Measurements from ENCODE around the gene CDCA3. TPM values are rescaled to one million over a fixed set of nuclear protein-coding genes. Genes with fewer than 3 reads are reported as not detected.
A peak's percentile ranks its signal among the peaks of the same experiment; 100 is the strongest.
"Not testable (repeated sequence)": the region's sequence is repeated elsewhere in the genome, so short reads cannot be mapped to it uniquely, and the experiment has no call there.

The CDCA3 gene
- total RNA-seq = 1.9 and 3.5 TPM in 2 replicates
- polyA plus RNA-seq (2012) = 4.0 TPM

DNA sequence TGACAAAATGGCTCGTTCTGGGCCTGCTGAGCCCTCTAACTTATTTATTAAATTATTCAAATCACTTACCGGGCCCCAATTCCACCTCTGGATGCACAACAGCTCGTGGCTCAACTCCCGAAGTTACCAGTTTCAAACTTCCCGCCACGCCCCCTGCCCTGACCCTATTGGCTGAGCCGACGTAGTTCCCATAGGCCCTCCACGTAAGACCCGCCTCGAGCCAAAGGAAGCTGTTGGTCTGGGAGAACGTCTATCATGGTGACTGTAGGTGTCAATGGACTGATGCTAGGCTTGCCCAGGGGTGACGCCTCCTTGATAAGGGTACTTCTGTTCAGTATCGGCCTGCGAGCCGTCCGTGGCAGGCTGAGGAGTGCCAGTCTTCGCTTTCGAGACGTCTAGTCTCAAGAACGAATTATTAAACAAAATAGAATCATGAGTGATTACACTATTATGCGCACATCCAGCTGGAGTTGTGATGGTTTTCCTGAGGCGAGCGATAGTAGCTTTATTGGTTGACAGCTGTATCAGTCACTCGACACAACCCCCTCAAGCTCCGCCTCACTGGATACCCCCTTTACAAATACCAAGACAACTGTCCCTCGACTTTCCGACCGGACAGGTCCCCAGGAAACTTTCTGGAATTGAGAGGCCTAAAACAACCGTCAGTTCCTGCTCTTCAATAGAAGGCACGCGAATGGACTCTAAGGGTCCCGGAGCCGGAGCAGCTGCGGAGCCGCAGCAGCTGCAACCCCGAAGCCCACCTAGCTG is at the start of gene CDCA3:
CDCA3 (minus strand) TSS at position 134 of the 768 bp plus-strand sequence. CDS start 334 bp downstream, outside the sequence.
- peak; percentile 99 for DNase-seq (ENCODE audit: low read depth)

DNA sequence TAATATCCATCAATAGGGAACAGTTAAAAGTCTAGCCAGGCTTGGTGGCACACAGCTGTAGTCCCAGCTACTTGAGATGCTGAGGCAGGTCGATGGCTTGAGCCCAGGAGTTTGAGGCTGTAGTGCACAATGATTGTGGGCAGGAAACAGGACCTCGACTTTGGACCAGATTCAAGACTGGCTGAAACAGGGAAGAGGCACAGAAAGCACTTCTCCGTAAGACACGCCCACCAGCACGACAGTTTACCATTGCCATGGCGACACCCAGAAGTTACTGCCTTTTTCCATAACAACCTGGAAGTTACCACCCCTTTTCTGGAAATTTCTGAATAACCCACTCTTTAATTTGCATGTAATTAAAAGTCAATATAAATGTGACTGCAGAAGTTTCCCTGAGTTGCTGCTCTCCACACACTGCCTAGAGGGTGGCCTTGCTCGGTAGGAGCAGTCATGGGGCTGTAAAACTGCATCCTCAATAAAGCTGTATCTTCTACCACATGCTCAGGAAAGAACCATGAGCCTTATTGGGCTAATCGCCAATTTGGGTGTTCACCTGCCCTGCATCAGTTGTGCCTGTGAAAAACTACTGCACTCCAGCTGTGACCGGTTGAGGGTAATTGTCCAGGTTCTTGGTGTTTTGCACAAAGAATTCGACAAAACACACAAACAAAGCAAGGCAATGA is 48.9 kb upstream of the CDCA3 start:
- DNase-seq (ENCODE audit: low read depth) = peak; percentile 28

DNA sequence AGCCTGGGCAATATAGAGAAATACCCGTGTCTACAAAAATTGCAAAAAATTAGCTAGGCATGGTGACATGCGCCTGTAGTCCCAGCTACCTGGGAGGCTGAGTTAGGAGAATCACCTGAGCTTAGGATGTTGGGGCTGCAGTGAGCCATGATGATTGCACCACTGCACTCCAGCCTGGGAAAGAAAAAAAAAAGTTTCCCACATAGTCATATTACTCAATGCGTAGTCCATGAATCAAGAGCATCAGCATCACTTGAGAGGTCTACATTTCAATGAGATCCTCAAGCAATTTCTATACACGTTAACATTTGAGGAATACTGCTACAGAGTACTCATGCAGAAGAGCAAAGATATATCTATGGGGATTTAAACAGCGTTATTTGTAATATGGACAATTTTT is 48.3 kb upstream of the CDCA3 start:
- DNase-seq (ENCODE audit: low read depth) = no peak

DNA sequence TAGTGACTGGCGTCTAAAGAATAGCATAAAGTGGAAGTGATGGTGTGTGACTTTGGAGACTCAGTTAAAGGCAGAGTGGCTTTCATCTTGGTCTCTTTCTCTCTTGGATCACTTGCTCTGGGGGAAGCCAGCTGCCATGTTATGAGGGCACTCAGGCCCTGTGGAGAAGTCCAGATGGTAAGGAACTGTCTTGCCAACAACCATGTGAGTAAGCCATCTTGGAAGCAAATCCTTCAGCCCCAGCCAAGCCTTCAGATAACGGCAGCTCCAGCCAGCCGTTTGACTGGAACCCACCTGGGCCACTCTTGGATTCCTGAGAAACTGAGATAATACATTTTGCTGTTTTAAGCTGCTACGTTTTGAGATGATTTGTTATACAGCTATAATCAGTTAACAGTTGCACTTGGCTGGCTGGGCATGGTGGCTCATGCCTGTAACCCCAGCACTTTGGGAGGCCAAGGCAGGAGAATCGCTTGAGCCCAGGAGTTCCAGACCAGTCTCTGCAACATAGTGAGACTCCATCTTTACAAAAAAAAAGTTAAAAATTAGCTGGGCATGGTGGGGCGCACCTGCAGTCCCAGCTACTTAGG is 45.9 kb upstream of the CDCA3 start:
- no peak for DNase-seq (ENCODE audit: low read depth)

DNA sequence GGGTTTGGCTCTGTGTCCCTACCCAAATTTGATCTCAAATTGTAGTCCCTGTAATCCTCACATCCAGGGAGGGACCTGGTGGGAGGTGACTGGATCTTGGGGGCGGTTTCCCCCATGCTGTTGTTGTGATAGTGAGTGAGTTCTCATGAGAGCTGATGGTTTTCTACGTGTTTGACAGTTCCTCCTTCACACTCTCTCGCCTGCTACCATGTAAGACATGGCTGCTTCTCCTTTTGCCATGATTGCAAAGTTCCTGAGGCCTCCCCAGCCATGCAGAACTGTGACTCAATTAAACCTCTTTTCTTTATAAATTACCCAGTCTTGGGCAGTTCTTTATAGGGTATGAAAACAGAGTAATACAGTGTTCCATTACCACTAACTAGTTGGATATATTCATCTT is 43.2 kb upstream of the CDCA3 start:
- no peak for DNase-seq (ENCODE audit: low read depth)

DNA sequence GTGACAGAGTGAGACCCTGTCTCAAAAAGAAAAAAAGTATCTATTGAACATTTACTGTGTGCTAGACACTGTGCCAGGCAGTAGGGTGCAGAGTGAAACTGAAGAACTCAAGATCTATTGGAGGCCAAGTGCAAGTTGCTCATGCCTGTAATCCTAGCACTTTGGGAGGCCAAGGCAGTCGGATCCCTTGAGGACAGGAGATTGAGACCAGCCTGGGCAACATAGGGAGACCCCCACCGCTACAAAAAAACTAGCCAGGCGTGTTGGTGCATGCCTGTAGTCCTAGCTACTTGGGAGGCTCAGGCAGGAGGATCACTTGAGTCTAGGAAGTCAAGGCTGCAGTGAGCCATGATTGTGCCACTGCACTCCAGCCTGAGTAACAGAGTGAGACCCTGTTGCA is 41.6 kb upstream of the CDCA3 start:
- DNase-seq (ENCODE audit: low read depth) = not testable (repeated sequence)

DNA sequence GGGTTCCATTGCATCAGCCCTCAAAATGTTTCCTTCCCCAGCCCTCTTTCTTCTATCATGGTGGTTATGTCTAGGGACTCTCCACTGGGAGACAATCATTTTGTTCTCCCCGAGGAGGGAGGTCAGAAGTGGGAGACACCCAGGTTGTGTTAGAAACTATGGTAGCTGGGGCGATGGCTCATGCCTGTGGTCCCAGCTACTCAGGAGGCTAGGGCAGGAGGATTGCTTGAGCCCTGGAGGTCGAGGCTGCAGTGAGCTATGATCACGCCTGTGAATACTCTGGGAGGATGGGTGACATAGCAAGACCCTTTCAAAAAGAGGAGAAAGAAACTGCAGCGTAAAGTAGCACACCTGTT is 40.5 kb upstream of the CDCA3 start:
- no peak for DNase-seq (ENCODE audit: low read depth)

DNA sequence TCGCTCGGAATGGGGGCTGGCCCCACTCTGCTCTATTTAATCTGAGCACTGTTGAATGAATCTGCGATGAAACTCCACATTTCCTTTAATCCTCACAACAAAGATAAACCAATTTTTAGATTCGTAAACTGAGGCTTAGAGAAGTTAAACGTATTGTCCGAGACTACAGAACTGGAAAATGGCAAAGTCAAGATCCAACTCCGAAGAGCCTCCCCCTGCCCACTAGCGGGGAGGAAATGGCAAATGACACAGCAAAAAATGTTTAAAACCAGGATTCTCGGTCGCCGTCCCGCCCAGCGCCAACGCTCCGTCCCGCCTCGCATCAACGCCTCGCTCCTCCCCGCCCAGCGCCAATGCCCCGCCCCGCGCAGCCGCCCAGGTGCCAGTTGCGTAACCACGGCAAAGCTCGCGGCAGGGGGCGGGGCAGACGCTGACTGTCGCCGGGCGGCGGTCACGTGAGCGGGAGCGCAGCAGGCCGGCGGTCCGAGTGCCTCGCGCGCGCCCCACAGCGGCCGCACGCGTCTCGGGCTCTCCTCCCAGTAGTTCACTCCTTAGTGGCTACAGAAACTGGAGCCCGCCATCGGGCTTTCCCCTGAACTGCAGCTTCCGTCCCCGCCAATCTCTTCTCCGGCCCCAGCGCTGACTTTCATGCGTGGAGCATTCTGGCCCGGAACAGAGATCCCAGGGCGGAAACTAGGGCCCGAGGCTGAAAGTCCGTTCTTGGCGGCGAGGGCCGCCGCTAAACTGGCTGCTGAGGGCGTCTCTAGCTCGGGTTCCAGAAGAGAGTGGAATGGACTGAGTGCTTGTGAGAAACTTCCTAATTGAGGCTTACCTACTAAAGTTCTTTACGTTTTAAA is 39.9 kb upstream of the CDCA3 start:
- DNase-seq (ENCODE audit: low read depth) = peak; percentile 96

DNA sequence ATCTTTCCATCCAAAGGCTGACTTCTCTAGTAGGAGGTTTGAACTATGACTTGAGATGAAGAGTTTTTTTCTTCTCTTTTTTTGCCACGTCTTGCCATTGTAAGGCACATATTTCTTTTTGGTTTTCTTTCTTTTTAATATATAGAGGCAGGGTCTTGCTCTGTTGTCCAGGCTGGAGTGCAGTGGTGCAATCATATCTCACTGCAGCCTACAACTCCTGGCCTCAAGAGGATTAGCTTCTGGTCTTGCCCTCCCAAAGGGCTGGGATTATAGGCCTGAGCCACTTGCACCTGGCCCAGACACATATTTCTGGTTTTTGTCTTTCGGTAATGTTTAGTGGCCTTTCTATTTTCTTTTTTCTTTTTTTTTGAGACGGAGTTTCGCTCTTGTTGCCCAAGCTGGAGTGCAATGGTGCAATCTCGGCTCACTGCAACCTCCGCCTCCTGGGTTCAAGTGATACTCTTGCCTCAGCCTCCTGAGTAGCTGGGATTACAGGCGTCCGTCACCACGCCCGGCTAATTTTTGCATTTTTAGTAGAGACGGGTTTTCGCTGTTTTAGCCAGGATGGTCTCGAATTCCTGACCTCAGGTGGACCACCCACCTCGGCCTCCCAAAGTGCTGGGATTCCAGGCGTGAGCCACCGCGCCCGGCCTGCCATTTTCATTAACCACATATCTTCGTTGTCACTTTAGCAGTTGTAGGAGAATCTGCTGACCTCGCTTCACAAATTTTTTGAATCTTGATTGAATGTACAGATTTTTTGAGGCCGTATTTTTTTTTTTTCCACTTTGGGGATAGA is 38.9 kb upstream of the CDCA3 start:
- DNase-seq (ENCODE audit: low read depth) = not testable (repeated sequence)

DNA sequence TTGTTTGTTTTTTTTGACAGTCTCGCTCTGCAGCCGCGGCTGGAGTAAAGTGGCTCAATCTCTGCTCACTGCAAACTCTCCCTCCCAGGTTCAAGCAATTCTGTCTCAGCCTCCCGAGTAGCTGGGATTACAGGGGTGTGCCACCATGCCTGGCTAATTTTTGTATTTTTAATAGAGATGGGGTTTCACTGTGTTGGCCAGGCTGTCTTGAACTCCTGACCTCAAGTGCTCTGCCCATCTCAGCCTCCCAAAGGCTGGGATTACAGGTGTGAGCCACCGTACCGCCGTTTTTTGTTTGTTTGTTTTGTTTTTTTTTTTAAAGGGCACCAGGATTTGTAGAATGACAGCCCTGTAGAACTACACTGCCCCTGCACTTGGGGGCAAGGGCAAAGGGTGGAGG is 37.7 kb upstream of the CDCA3 start:
- not testable (repeated sequence) for DNase-seq (ENCODE audit: low read depth)

DNA sequence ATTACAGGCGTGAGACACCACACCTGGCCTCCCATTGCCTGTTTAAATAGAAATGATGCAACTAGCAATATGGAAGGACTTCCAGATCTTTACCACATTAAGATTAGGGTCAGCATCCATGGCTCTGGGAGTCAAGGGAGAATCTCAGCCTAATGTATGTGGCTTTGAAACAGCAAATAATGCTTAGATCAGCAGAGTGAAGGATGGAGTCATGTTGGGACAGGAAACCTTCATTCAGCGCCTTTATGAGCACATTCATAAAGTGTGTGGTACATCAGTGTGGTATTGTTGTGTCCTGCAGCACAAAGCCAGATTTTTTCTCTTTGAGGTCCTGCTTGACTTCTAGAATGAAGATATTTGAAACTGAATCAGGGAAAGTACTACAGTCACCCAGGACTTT is 37.3 kb upstream of the CDCA3 start:
- DNase-seq (ENCODE audit: low read depth) = no peak

DNA sequence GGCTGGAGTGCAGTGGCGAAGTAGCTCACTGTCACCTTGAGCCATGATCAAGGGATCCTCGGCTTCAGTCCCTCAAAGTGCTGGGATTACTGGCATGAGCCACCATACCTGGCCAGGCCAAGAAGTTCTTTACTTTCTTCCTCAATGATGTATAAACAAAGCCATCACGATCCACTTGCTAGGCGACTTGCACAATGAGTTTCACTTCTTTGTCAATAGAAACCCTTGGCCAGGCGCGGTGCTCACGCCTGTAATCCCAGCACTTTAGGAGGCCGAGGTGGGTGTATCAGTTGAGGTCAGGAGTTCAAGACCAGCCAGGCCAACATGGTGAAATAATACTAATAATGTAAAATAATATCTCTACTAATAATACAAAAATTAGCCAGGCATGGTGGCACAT is 36.4 kb upstream of the CDCA3 start:
- DNase-seq (ENCODE audit: low read depth) = no peak

DNA sequence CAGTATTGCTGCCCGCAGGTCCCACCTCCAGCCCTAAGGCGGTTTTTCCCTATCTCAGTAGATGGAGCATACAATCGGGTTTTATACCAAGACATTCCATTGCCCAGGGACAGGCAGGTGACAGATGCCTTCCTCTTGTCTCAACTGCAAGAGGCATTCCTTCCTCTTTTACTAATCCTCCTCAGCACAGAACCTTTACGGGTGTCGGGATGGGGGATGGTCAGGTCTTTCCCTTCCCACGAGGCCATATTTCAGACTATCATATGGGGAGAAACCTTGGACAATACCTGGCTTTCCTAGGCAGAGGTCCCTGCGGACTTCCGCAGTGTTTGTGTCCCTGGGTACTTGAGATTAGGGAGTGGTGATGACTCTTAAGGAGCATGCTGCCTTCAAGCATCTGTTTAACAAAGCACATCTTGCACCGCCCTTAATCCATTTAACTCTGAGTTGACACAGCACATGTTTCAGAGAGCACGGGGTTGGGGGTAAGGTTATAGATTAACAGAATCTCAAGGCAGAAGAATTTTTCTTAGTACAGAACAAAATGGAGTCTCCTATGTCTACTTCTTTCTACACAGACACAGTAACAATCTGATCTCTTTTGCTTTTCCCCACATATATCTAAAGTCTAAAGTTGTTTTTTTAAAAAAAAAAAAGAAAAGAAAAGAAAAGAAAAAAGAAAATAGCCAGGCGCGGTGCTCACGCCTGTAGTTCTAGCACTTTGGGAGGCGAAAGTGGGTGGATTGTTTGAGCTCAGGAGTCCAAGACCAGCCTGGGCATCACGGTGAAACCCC is 35.3 kb upstream of the CDCA3 start:
- not testable (repeated sequence) for DNase-seq (ENCODE audit: low read depth)

DNA sequence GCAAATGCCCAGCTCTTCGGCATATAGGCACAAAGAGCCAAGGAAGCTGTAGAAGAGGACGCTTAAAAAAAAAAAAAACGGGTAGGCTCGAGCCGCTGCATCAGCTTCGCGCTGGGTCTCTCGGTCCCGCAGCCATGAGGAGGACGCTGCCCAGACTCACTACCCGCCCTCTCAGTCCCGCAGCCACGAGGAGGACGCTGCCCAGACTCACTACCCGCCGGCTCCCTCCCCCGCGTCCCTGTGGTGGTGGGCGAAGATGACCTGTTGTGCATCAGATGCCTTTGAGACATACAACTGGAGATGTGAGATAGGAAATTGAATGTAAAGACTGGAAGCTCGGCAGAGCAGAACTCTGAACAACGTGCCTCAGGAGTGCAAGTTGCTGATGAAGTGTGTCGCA is 33.5 kb upstream of the CDCA3 start:
- no peak for DNase-seq (ENCODE audit: low read depth)

DNA sequence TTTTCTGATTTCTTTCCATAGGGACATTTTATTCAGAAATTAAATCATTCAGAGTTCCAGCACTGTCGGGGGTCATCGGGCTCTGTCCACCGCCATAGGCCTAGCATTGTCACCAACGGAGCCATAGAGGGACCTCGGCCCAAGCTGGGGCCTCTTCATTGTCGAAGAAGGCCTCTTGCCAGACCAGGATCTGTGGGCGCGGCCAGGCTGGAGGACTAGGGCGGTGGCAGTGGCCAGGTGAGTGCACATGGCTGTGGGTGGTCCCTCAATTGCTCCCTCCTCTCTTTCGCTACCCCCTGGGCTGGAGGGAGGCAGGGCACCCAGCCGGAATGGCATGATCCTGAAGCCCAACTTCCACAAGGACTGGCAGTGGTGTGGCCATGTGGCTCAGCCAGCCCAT is 32.6 kb upstream of the CDCA3 start:
- DNase-seq (ENCODE audit: low read depth) = no peak

DNA sequence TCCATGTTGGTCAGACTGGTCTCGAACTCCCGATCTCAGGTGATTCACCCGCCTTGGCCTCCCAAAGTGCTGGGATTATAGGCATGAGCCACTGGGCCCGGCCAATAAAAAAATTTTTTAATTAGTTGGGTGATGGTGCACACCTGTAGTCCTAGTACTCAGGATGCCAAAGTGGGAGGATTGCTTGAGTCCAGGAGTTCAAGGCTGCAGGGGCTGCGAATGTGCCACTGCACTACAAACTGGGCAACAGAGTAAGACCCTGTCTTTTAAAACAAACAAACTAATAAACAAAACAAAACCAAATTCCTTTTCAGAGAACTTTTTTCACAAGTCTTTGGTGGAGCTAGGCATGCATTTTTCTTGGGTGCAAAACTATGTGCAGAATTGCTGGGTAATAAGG is 32.2 kb upstream of the CDCA3 start:
- no peak for DNase-seq (ENCODE audit: low read depth)

DNA sequence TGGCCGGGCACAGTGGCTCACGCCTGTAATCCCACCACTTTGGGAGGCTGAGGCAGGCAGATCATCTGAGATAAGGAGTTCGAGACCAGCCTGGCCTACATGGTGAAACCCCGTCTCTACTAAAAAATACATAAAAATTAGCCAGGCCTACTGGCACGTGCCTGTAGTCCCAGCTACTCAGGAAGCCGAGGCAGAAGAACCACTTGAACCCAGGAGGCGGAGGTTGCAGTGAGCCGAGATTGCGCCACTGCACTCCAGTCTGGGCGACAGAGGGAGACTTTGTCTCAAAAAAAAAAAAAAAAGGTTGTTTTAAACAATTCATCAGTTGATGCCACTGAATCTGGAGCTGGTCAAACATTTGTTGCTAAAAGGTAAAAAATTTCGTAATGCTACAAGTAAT is 28.7 kb upstream of the CDCA3 start:
- DNase-seq (ENCODE audit: low read depth) = not testable (repeated sequence)

DNA sequence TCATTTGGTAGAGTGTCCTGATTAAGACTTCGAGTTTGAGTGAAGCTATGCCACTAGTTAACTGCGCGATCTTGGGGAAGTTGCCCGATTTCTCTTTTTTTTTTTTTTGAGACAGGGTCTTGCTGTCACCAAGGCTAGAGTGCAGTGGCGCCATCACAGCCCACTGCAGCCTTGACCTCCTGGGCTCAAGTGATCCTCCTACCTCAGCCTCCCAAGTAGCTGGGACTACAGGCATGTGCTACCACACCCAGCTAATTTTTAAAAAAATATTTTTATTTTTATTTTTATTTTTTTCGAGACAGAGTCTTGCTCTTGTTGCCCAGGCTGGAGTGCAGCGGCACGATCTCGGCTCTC is 22.9 kb upstream of the CDCA3 start:
- DNase-seq (ENCODE audit: low read depth) = not testable (repeated sequence)

DNA sequence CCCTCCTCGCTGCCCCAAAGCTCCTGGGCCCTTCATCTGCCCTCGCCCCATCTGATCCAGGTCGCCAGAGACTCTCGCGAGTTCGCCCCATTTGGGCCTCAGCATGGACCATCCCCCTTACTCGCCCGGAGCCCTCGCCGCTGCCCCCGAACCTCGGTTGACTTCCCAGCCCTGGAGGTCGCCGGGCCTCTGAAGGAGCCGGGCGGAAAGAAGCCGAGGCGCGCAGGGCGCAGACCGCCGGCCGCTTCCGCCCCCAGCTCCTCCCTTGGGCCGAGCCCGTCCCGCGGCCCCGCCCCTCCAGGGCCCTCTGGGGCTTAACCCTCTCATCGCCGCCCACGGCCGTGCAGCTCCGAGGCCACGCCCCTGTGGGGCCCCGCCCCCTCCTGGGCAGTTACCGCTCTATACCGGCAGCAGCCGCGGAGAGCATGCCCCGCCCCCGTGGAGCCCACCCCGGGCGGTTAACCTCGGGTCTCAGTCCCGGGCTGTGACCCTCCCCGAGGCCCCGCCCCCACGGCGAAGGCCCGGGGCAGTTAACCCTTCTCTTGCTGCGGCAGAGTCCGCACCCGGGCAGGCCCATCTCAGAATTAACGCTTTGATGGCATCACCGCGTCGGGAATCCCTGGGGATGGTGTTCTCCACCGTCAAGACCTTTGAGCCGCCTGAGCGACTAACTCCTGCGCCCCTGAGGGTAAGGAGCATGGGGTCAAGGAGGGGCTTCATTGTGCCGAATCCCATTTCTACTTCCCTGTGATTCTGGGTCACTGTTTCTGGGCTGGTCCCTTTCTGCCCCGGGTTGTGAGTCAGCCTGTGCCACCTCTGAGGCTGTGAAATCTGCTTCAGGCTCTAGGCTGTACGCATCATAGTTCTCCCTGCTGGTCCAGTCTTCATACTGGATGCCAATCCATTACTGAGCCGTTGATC is 22.3 kb upstream of the CDCA3 start, which contains the start of gene SPSB2:
SPSB2 (minus strand) TSS at position 210 of the 921 bp plus-strand sequence. CDS start 402 bp downstream, outside the sequence.
- peak; percentile 96 for DNase-seq (ENCODE audit: low read depth)
